ENCODE measurements around the gene UPF1. TPM values are rescaled to one million over a fixed set of nuclear protein-coding genes. Genes with fewer than 3 reads are reported as not detected.
"Not testable (repeated sequence)": the region's sequence is repeated elsewhere in the genome, so short reads cannot be mapped to it uniquely, and the experiment has no call there.

UPF1 gene
- total RNA-seq, 2 experiments from 2014 or later, result 78.9 to 84.6 TPM

- Mint-ChIP-seq H3K9me3 (no peaks in the 10 kb centered on the region), H3K27me3 (peaks cover 27% of the 10 kb centered on the region), H3K36me3 (peaks cover 6% of the 10 kb centered on the region), H3K27ac (no peak overlapping the region), H3K4me3 (no peak overlapping the region), H3K4me1 (no peaks in the 10 kb centered on the region)
- DNase-seq, result no peak
These were observed 67.0 kb downstream of the UPF1 start for GRCh38 chr19:18898607-18899408.

GRCh38 chr19:18899624-18900560 is 68.1 kb downstream of the UPF1 start:
- Mint-ChIP-seq H3K4me1 (no peaks in the 10 kb centered on the region), H3K27ac (no peak overlapping the region), H3K27me3 (peaks cover 20% of the 10 kb centered on the region), H3K36me3 (peaks cover 6% of the 10 kb centered on the region), H3K9me3 (no peaks in the 10 kb centered on the region), H3K4me3 (no peak overlapping the region)
- no peak for DNase-seq

GRCh38 chr19:18900700-18901481 is 69.1 kb downstream of the UPF1 start:
- no peaks in the 10 kb centered on the region for H3K9me3 Mint-ChIP-seq
- no peak for DNase-seq
- no peaks in the 10 kb centered on the region for H3K4me1 Mint-ChIP-seq
- peaks cover 6% of the 10 kb centered on the region for H3K36me3 Mint-ChIP-seq
- H3K27me3 Mint-ChIP-seq, result peaks cover 15% of the 10 kb centered on the region
- H3K27ac Mint-ChIP-seq, result no peak overlapping the region
- H3K4me3 Mint-ChIP-seq, result no peak overlapping the region

- Mint-ChIP-seq H3K4me1 (no peaks in the 10 kb centered on the region), H3K4me3 (no peak overlapping the region), H3K27ac (no peak overlapping the region), H3K9me3 (no peaks in the 10 kb centered on the region), H3K27me3 (peaks cover 12% of the 10 kb centered on the region), H3K36me3 (peaks cover 6% of the 10 kb centered on the region)
- DNase-seq, result no peak
These were observed 69.7 kb downstream of the UPF1 start for GRCh38 chr19:18901491-18901890.

- H3K27me3 Mint-ChIP-seq, H3K4me1 Mint-ChIP-seq, H3K4me3 Mint-ChIP-seq, H3K27ac Mint-ChIP-seq, H3K36me3 Mint-ChIP-seq, H3K9me3 Mint-ChIP-seq, DNase-seq: not testable (repeated sequence)
These were observed 70.8 kb downstream of the UPF1 start for GRCh38 chr19:18902519-18902918.

GRCh38 chr19:18903156-18904037 is 71.6 kb downstream of the UPF1 start:
- Mint-ChIP-seq H3K4me3 (no peak overlapping the region), H3K4me1 (no peaks in the 10 kb centered on the region), H3K27ac (no peak overlapping the region), H3K27me3 (no peaks in the 10 kb centered on the region), H3K36me3 (peaks cover 6% of the 10 kb centered on the region), H3K9me3 (no peaks in the 10 kb centered on the region)
- no peak for DNase-seq

- Mint-ChIP-seq H3K27me3 (no peaks in the 10 kb centered on the region), H3K4me3 (no peak overlapping the region), H3K36me3 (peaks cover 6% of the 10 kb centered on the region), H3K4me1 (no peaks in the 10 kb centered on the region), H3K27ac (no peak overlapping the region), H3K9me3 (no peaks in the 10 kb centered on the region)
- DNase-seq, result no peak
These were observed 72.7 kb downstream of the UPF1 start for GRCh38 chr19:18904334-18905057.

- no peak for DNase-seq
- no peak overlapping the region for H3K4me3 Mint-ChIP-seq
- H3K36me3 Mint-ChIP-seq, result peaks cover 6% of the 10 kb centered on the region
- no peaks in the 10 kb centered on the region for H3K27me3 Mint-ChIP-seq
- no peaks in the 10 kb centered on the region for H3K4me1 Mint-ChIP-seq
- no peaks in the 10 kb centered on the region for H3K9me3 Mint-ChIP-seq
- H3K27ac Mint-ChIP-seq, result no peak overlapping the region
These were observed 73.3 kb downstream of the UPF1 start for GRCh38 chr19:18905058-18905456.

GRCh38 chr19:18905513-18906236 is 73.9 kb downstream of the UPF1 start:
- DNase-seq, result no peak
- Mint-ChIP-seq H3K27ac (no peak overlapping the region), H3K27me3 (no peaks in the 10 kb centered on the region), H3K36me3 (peaks cover 4% of the 10 kb centered on the region), H3K9me3 (no peaks in the 10 kb centered on the region), H3K4me3 (no peak overlapping the region), H3K4me1 (no peaks in the 10 kb centered on the region)

GRCh38 chr19:18906605-18907519 is 75.1 kb downstream of the UPF1 start:
- H3K9me3 Mint-ChIP-seq, result no peaks in the 10 kb centered on the region
- H3K27me3 Mint-ChIP-seq, result no peaks in the 10 kb centered on the region
- H3K36me3 Mint-ChIP-seq, result peaks cover 2% of the 10 kb centered on the region
- no peak overlapping the region for H3K27ac Mint-ChIP-seq
- H3K4me3 Mint-ChIP-seq, result no peak overlapping the region
- DNase-seq, result no peak
- H3K4me1 Mint-ChIP-seq, result no peaks in the 10 kb centered on the region

GRCh38 chr19:18908917-18909619 is 77.3 kb downstream of the UPF1 start:
- no peaks in the 10 kb centered on the region for H3K9me3 Mint-ChIP-seq
- no peaks in the 10 kb centered on the region for H3K27me3 Mint-ChIP-seq
- H3K36me3 Mint-ChIP-seq, result peaks cover 7% of the 10 kb centered on the region
- no peak for DNase-seq
- H3K27ac Mint-ChIP-seq, result no peak overlapping the region
- H3K4me3 Mint-ChIP-seq, result no peak overlapping the region
- no peaks in the 10 kb centered on the region for H3K4me1 Mint-ChIP-seq

GRCh38 chr19:18910010-18910409 is 78.3 kb downstream of the UPF1 start:
- Mint-ChIP-seq H3K36me3 (peaks cover 7% of the 10 kb centered on the region), H3K4me1 (peaks cover 1% of the 10 kb centered on the region), H3K27ac (no peak overlapping the region), H3K27me3 (no peaks in the 10 kb centered on the region), H3K4me3 (no peak overlapping the region), H3K9me3 (no peaks in the 10 kb centered on the region)
- no peak for DNase-seq

Measured in activated naive CD8-positive, alpha-beta T cell treated with anti-CD3 and anti-CD28 coated beads for 36 hours (primary cell).